Calu3 (cell line): ENCODE measurements around the gene PTPRC. TPM values are rescaled to one million over a fixed set of nuclear protein-coding genes. Genes with fewer than 3 reads are reported as not detected.

Experiments used
- BruUV-seq: library from RNA; stranded (reverse); fragments of 400-500 nt; replicated peaks from 2 replicates; lab custom pipeline; 2021; lab: Mats Ljungman, UMichigan
- CTCF ChIA-PET: fragments of 300-600 bp; sonication (Branson Sonifier 250); formaldehyde crosslinking; loops from one replicate; lab custom pipeline; 2022; ENCODE audit warnings: antibody characterized with exemption; lab: Charles Lee
- DNase-seq: peaks from one replicate; pipeline ENCODE4 v3.0.0; 2022
- H3K27ac Mint-ChIP-seq: one replicate; pipeline ENCODE4 v1.8.0; 2022; ENCODE audit warnings: mixed read lengths; ENCODE audit not compliant: unreplicated experiment
- H3K27me3 Mint-ChIP-seq: one replicate; pipeline ENCODE4 v1.8.0; 2022; ENCODE audit warnings: mixed read lengths; ENCODE audit not compliant: unreplicated experiment
- H3K36me3 Mint-ChIP-seq: one replicate; pipeline ENCODE4 v1.8.0; 2022; ENCODE audit warnings: mild to moderate bottlenecking, moderate library complexity, mixed read lengths; ENCODE audit not compliant: insufficient read depth, unreplicated experiment
- H3K4me1 Mint-ChIP-seq: one replicate; pipeline ENCODE4 v1.8.0; 2022; ENCODE audit warnings: mild to moderate bottlenecking, low read depth, mixed read lengths; ENCODE audit not compliant: unreplicated experiment
- H3K4me3 Mint-ChIP-seq: one replicate; pipeline ENCODE4 v1.8.0; 2022; ENCODE audit warnings: mild to moderate bottlenecking, low read depth, moderate library complexity, mixed read lengths; ENCODE audit not compliant: unreplicated experiment
- H3K9me3 Mint-ChIP-seq: one replicate; pipeline ENCODE4 v1.8.0; 2022; ENCODE audit warnings: low read depth, mixed read lengths; ENCODE audit not compliant: unreplicated experiment
- intact Hi-C: fragments of 100-400 bp; cut with micrococcal nuclease; formaldehyde crosslinking; loops from one replicate; pipeline ENCODE4 v1.10.0; 2022; ENCODE audit not compliant: unreplicated experiment
- total RNA-seq: library from RNA; stranded (reverse); gene quantifications from 2 replicates; pipeline ENCODE4 v1.2.3, GENCODE V29; 2022
- TF ChIP-seq, protein P1 (sequence below): fragments of 200-600 bp; IDR thresholded peaks from one replicate; pipeline ENCODE4 v1.8.0; 2022; ENCODE audit warnings: antibody characterized with exemption; ENCODE audit not compliant: unreplicated experiment

PTPRC gene
- total RNA-seq, 1 experiment from 2014 or later: not detected

DNA sequence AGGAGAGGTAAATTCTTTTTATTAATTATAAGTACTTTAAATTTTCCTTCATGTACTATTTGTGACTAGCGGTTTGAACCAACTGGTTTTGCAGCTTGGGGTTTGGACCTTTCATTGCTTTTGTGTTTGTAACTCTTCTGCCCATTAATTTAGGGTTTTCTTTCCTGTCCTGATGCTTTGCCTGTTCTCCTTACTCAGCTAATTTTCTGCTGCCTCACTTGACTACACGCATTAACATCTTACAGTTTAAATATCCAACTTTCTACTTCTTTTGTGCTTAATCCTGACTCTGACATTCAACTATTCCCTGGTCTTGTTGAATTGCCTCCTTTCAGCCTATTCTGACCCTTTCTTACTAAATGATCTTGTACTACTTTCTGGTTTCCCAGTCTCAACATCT is 135.6 kb downstream of the PTPRC start:
- TF ChIP-seq, protein P1, sequence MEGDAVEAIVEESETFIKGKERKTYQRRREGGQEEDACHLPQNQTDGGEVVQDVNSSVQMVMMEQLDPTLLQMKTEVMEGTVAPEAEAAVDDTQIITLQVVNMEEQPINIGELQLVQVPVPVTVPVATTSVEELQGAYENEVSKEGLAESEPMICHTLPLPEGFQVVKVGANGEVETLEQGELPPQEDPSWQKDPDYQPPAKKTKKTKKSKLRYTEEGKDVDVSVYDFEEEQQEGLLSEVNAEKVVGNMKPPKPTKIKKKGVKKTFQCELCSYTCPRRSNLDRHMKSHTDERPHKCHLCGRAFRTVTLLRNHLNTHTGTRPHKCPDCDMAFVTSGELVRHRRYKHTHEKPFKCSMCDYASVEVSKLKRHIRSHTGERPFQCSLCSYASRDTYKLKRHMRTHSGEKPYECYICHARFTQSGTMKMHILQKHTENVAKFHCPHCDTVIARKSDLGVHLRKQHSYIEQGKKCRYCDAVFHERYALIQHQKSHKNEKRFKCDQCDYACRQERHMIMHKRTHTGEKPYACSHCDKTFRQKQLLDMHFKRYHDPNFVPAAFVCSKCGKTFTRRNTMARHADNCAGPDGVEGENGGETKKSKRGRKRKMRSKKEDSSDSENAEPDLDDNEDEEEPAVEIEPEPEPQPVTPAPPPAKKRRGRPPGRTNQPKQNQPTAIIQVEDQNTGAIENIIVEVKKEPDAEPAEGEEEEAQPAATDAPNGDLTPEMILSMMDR: no peak
- BruUV-seq: no TSS peak

DNA sequence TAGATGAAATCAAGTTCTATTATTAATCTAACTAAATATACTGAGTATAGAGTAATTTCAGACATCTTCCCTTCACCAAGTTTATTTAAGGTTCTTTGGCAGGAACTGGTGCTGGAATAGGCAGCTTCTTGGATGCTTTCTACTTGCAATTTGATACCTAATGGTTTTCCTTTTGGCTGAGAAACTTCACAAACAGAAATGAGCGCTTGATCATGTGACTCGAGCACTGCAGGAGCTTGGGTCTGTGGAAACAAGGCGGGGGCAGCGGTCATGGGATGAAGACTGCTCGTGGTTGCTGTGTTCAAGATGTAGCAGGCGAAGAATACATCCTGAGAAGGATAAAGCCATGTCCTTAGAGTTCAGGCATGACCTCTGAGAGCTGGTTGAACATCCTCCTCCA is 136.8 kb downstream of the PTPRC start:
- Mint-ChIP-seq H3K27me3 (no peaks in the 10 kb centered on the region), H3K4me3 (no peak overlapping the region), H3K4me1 (no peaks in the 10 kb centered on the region), H3K9me3 (no peaks in the 10 kb centered on the region), H3K27ac (no peak overlapping the region), H3K36me3 (no peaks in the 10 kb centered on the region)
- BruUV-seq: no TSS peak
- CTCF ChIA-PET: interaction anchor here (0.7 kb wide), 1 partner anchor 348 kb away, joined by 4 read pairs; no protein-coding TSS in a partner anchor
- intact Hi-C loops: no loop called here
- DNase-seq: no peak
- TF ChIP-seq, protein P1: no peak

More for the DNA sequence above, 135.6 kb downstream of the PTPRC start:
- CTCF ChIA-PET: no interaction called here
- H3K9me3 Mint-ChIP-seq: no peaks in the 10 kb centered on the region
- H3K27ac Mint-ChIP-seq: no peak overlapping the region
- H3K27me3 Mint-ChIP-seq: no peaks in the 10 kb centered on the region
- H3K4me1 Mint-ChIP-seq: no peaks in the 10 kb centered on the region
- no peaks in the 10 kb centered on the region for H3K36me3 Mint-ChIP-seq
- H3K4me3 Mint-ChIP-seq: no peak overlapping the region
- intact Hi-C loops: loop anchor here (5.0 kb wide), 2 partner anchors 338 to 468 kb away; no protein-coding TSS in a partner anchor
- DNase-seq: no peak

DNA sequence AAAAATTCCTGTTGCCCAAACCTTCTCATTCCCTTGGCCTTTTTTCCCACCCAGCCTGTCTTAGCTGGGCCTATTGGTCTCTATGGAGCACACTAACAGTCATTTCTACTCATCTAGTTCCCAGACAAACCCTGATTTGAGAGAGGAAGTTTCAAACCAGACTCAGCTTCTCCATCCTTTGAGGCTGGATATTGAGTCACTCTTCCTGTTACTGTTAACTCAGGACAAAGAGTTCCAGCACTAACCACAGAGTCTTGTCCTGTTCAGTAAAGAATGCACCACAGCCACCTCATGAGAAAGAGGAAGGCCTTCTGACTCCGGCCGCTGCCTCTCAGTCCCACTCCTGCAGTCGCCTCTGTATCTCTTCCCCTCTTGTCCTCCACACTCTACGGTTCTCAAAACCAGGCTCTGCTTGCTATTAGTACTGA is 137.8 kb downstream of the PTPRC start:
- CTCF ChIA-PET: interaction anchor here (0.8 kb wide), 1 partner anchor 646 kb away, joined by 3 read pairs; no protein-coding TSS in a partner anchor
- Mint-ChIP-seq H3K27me3 (no peaks in the 10 kb centered on the region), H3K4me1 (no peaks in the 10 kb centered on the region), H3K9me3 (no peaks in the 10 kb centered on the region), H3K27ac (no peak overlapping the region), H3K36me3 (no peaks in the 10 kb centered on the region), H3K4me3 (no peak overlapping the region)
- DNase-seq: no peak
- BruUV-seq: no TSS peak
- intact Hi-C loops: no loop called here
- TF ChIP-seq, protein P1: no peak

DNA sequence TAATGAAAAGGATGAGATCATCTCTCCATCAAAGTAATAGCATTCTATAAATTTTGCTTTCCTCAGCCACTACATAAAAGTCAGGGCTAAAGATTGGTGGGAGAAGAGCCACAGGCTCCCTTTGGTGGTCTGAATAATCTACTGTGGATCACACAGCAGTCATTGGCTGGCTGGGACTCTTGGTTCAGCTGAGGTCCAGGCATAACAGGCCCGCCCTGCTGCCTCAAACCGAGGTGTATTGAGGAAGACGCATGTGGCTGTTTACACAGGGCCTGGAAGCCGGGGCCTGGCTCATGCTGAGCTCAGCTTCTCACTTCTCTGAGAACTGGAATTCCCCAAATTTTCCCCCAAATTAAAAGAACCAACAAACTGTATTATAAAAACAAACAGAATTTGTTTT is 139.2 kb downstream of the PTPRC start:
- H3K27ac Mint-ChIP-seq: no peak overlapping the region
- H3K36me3 Mint-ChIP-seq: no peaks in the 10 kb centered on the region
- no peaks in the 10 kb centered on the region for H3K4me1 Mint-ChIP-seq
- no TSS peak for BruUV-seq
- intact Hi-C loops: no loop called here
- DNase-seq: no peak
- TF ChIP-seq, protein P1: no peak
- no peaks in the 10 kb centered on the region for H3K9me3 Mint-ChIP-seq
- no peak overlapping the region for H3K4me3 Mint-ChIP-seq
- no peaks in the 10 kb centered on the region for H3K27me3 Mint-ChIP-seq
- CTCF ChIA-PET: interaction anchor here (1.3 kb wide), 1 partner anchor 335 kb away, joined by 3 read pairs; no protein-coding TSS in a partner anchor
